HepG2 (cell line): ENCODE data around the gene SLC24A2.
"Not testable (repeated sequence)": the region's sequence is repeated elsewhere in the genome, so short reads cannot be mapped to it uniquely, and the experiment has no call there.

Experiments
- CAMTA2 ChIP-seq: sonication (generic); formaldehyde crosslinking; IDR thresholded peaks from 2 replicates; pipeline ENCODE4 v1.4.0; 2020; ENCODE audit warnings: mild to moderate bottlenecking, missing genetic modification reagents, borderline replicate concordance
- CEBPZ ChIP-seq: IDR thresholded peaks from 2 replicates; pipeline ENCODE4 v1.6.1; 2012; ENCODE audit warnings: low read length, improper control_type of control experiment
- CREB1 ChIP-seq, 2 experiments: fragments of 450-650 bp in 1 of 2; IDR thresholded peaks; 2 replicates each; pipeline ENCODE4 v1.6.1; 2016 to 2017; ENCODE audit warnings: control low read depth in 1 of 2, mild to moderate bottlenecking in 1 of 2, missing compliant biosample characterization in 1 of 2, missing genetic modification characterization in 1 of 2
- EZH2 ChIP-seq: conservative IDR thresholded peaks from 2 replicates; pipeline ENCODE4 v1.6.1; 2012; ENCODE audit warnings: mild to moderate bottlenecking, low read depth, low read length, moderate library complexity
- FOXM1 ChIP-seq: sonication (generic); formaldehyde crosslinking; IDR thresholded peaks from 2 replicates; pipeline ENCODE4 v1.5.0; 2020; ENCODE audit warnings: missing genetic modification reagents
- HBP1 ChIP-seq: IDR thresholded peaks from 2 replicates; pipeline ENCODE4 v1.6.1; 2016; ENCODE audit warnings: low read depth, control low read depth
- HNRNPH1 ChIP-seq: fragments of 200-400 bp; formaldehyde crosslinking; optimal IDR thresholded peaks from 2 replicates; pipeline ENCODE3; 2017; ENCODE audit warnings: mild to moderate bottlenecking, low read depth, low read length
- IRF1 ChIP-seq: sonication (generic); formaldehyde crosslinking; IDR thresholded peaks from 2 replicates; pipeline ENCODE4 v1.4.0; 2020; ENCODE audit warnings: low read depth, mild to moderate bottlenecking, missing genetic modification reagents
- POLR2A ChIP-seq, 2 experiments: IDR thresholded peaks; 2 replicates each; pipeline ENCODE4 v1.6.1; 2011; ENCODE audit warnings: low read depth in 2 of 2, low read length in 2 of 2, mild to moderate bottlenecking in 1 of 2, moderate library complexity in 1 of 2; ENCODE audit not compliant: insufficient read depth in 1 of 2
- STAT6 ChIP-seq: sonication (generic); formaldehyde crosslinking; IDR thresholded peaks from 2 replicates; pipeline ENCODE4 v1.4.0; 2020; ENCODE audit warnings: missing genetic modification reagents, mild to moderate bottlenecking, borderline replicate concordance
- ZNF639 ChIP-seq: conservative IDR thresholded peaks from 2 replicates; pipeline ENCODE4 v1.6.1; 2018; ENCODE audit warnings: missing genetic modification reagents

GRCh38 chr9:19833331-19833730 is 44.5 kb upstream of the SLC24A2 start:
- not testable (repeated sequence) for TF ChIP-seq IRF1 (CRISPR knock-in tag); STAT6 (CRISPR knock-in tag); CAMTA2 (CRISPR knock-in tag); FOXM1 (CRISPR knock-in tag); POLR2A (IDR thresholded peaks at IDR 0.05; ENCODE audit: insufficient read depth in 1 of 2, low read depth in 2 of 2, low read length in 2 of 2); HNRNPH1; EZH2; HBP1 (CRISPR knock-in tag); CREB1 (IDR thresholded peaks at IDR 0.05); CREB1 (CRISPR knock-in tag; IDR thresholded peaks at IDR 0.05); ZNF639 (CRISPR knock-in tag); CEBPZ
